HG03575 (cell line): Measurements from ENCODE around the gene RNF212B.
"Not testable (repeated sequence)": the region's sequence is repeated elsewhere in the genome, so short reads cannot be mapped to it uniquely, and the experiment has no call there.

Source experiments
- ATAC-seq: cut with Tn5 transposase; IDR thresholded peaks from one replicate; pipeline ENCODE4 v1.9.1; 2021; ENCODE audit not compliant: unreplicated experiment, insufficient number of reproducible peaks, low FRiP score; ENCODE audit errors: extremely low read depth

RNF212B gene, protein sequence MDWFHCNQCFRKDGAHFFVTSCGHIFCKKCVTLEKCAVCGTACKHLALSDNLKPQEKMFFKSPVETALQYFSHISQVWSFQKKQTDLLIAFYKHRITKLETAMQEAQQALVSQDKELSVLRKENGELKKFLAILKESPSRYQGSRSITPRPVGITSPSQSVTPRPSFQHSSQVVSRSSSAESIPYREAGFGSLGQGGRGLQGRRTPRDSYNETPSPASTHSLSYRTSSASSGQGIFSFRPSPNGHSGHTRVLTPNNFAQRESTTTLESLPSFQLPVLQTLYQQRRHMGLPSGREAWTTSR

DNA sequence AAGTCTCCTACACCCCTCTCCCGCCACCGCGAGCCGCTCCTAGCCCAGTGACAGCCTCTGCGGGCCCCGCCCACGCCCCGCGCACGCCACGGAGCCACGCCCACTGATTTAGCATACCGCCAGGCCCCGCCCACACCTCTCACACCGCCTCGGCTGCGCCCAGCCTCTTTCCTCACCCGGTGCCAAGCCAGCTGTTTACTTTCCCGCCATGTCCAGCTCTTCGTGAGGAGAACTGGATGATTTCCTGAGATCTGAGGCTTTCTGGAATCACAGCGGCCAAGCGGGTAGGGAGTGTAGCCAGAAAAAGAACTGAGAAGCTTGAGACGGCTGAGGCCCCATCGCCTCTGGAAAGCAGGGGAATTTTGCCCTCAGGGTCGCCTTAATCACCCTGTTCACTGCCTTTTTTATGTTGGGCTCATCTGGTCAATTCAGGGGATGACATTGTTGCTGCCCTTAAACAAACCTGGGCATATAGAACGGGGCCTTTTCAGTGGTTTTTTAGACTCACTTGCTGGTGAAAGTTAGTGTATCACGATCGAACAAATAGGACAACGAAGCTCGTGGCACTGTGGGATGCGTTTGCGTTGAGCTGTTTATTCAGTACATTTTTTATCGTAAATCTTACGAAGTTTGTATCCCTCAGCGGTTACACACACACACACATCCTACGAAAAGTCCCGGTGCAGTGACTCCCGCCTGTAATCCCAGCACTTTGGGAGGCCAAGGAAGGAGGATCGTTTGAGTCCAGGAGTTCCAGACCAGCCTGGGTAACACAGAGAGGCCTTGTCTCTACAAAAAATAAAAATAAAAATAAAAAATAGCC is at the start of gene RNF212B:
Gene RNF212B (plus strand): TSS at position 165 of the 823 bp plus-strand sequence. CDS start 2,410 bp downstream, outside the sequence.
- no peak for ATAC-seq

DNA sequence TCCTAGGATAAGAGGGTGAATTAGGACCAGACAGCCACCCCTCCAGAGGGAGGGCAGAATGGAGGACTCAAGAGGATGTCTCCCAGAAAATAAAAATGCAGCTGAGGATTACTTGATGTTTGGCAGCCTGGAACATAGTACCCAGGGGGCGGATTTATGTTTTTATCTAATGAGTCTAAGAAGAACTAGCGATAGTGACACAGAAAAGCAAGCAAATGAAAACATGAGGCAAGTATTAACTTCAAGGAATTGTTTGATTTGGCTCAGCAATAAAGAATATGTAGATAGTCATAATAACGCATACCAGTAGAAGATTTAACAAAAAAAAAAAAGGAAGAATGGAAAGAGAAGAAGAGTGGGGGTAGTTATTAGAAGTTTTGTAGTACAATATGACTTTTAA is 44.3 kb upstream of the RNF212B start:
- no peak for ATAC-seq

DNA sequence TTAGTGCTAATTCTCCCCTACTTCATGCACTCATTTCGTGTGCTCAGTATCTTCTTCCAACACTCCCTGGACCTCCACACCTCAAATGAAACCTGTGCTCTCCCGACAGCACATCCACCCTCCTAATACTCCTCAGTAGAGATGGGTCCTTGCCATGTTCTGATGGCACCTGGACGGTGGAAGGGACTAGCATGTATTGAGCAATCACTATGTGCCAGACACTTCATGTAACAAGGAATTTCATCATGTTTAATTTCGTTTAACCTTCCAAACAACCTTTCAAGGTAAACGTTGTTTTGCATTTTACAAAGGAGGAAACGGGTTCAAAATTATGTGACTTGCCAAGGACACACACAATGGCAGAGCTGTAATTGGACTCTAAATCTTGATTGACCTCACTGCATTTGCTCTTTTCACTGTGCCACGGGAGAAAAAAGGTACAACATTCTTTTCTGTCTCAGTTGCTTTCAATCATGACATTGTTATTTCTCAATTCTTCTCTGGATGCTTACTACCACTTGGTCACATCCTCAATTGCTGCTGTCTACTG is 42.1 kb upstream of the RNF212B start:
- no peak for ATAC-seq

DNA sequence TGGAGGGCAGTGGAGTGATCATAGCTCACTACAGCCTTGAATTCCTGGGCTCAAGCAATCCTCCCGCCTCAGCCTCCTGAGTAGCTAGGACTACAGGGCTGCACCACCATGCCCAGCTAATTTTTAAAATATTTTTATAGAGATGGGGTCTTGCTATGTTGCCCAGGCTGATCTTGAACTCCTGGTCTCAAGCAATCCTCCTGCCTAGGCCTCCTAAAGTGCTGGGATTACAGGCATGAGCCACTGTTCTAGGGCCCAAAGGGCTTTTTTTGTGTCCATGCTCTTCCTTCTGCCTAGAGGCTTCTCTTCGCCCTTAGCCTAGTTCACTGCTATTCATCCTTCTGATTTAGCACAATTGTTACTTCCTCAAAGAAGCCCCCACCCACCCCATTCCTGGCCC is 41.2 kb upstream of the RNF212B start:
- ATAC-seq: not testable (repeated sequence)

DNA sequence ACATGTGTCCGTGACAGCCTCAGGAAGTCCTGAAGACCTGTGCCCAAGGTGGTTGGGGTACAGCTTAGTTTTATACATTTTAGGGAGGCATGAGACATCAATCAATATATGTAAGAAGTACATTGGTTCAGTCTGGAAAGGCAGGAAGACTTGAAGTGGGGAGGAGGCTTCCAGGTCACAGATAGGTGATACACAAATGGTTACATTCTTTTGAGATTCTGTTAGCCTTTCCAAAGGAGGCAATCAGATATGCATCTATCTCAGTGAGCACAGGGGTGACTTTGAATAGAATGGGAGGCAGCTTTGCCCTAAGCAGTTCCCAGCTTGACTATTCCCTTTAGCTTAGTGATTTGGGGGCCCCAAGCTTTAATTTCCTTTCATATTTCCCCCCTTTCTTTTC is 38.6 kb upstream of the RNF212B start:
- not testable (repeated sequence) for ATAC-seq

DNA sequence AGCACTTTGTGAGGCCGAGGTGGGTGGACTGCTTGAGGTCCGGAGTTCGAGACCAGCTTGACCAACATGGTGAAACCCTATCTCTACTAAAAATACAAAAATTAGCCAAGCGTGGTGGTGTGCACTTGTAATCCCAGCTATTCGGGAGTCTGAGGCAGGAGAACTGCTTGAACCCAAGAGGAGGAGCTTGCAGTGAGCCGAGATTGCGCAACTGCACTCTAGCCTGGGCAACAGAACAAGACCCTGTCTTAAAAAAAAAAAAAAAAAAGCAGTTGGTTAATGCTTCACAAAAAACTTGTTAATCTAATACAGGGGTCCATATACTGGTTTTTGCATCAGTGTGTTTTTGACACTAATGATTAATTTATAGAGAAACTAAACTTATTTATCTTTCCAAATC is 35.7 kb upstream of the RNF212B start:
- no peak for ATAC-seq

DNA sequence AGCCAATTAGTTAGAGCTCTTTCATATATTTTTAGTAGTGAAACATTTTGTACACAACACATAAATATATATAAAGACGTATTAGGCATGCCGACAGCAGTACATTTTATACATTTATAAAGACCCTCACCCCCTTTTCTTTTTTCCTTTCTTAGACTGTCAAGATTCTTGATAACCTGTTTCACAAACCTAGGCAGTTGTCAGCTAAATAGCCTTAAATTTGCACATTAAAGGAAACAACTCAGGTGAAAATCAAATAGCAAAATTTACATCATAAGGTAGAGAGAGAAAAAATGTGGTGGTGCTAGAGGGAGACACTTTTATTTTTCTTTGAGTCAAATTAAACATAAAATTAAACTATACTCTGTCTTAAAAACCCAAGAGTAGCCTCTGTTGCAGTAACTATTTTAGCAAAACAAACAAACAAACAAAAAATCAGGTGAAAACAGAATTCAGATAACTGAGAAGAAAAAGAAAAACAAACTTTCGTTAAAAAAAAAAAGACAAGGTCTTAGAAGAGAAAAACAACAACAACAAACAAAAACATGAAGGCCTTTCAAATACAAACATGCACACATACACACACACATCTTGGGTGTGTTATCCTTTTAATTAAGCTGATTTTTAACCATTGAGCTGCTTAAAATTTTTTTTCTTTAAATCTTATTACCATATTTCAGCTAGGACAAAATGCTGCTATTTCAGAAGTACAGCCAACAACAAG is 31.2 kb upstream of the RNF212B start:
- no peak for ATAC-seq

DNA sequence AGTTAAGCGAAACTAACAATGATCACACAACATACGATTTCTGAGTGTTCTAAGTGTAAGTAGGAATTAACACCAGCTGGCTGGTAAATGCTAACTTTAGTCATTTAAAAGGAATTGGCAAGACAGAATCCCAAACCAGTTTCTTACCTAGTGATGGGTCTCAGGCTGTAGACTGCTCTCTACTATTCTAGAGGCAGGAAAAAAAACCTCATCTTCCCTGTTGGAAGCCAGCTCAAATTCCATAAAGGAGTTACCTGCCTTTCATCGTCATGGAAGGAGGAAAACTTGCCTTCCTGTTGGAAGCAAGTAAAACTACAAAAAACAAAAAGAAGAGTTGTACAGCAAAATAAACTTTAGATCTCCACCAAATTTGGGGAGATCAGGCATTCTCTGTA is 30.6 kb upstream of the RNF212B start:
- no peak for ATAC-seq

DNA sequence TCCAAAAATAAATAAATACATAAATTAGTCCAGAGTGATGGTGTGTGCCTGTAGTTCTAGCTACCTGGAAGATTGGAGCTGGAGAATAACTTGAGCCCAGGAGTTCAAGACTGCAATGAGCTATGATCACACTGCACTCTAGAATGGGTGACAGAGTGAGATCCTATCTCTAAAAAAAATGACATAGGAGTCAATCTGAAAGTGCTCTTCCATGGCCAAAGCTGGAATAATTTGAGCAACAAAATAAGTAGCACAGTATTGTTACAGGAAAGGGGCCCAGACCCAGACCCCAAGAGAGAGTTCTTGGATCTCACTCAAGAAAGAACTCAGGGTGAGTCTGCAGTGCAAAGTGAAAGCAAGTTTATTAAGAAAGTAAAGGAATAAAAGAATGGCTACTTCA is 29.4 kb upstream of the RNF212B start:
- ATAC-seq: no peak

DNA sequence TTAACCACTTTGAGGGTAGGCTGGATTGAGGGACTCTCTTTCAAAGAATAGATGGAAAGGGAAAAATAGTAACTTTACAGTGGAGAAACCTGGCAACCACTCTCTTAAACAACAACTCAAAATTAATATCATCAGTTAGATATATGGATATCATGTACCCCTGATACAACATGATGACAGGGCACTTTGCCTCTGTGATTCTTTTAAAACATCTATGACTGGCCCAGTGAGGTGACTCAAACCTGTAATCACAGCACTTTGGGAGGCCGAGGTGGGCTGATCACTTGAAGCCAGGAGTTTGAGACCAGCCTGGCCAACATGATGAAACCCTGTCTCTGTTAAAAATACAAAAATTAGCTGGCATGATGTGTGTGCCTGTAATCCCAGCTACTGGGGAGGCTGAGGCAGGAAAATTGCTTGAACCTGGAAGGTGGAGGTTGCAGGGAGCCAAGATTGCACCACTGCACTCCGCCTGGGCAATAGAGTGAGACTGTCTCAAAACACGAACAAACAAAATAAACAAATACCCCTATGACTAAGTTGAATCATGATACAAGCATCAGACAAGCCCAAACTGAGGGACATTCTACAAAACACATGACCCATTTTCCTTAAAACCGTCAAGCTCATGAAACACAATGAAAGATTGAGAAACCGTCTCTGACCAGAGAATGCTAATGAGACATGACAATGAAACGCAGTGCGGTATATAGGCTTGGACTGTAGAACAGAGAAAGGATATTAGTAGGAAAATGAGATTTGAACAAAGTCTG is 27.9 kb upstream of the RNF212B start:
- ATAC-seq: no peak

DNA sequence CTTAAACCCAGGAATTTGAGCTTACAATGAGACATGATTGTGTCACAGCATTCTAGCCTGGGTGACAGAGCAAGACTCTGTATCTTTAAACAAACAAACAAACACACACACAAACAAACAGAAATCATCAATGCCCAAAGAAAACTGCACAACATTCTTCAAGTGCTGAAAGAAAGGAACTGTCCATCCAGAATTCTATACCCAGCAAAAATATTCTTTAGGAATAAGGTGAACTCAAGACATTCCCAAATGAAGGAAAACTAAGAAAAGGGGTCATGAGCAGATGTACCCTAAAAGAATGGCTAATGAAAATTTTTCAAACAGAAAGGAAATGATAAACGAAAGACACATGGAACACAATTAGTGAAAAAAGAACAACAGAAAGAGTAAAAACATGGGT is 22.3 kb upstream of the RNF212B start:
- no peak for ATAC-seq

DNA sequence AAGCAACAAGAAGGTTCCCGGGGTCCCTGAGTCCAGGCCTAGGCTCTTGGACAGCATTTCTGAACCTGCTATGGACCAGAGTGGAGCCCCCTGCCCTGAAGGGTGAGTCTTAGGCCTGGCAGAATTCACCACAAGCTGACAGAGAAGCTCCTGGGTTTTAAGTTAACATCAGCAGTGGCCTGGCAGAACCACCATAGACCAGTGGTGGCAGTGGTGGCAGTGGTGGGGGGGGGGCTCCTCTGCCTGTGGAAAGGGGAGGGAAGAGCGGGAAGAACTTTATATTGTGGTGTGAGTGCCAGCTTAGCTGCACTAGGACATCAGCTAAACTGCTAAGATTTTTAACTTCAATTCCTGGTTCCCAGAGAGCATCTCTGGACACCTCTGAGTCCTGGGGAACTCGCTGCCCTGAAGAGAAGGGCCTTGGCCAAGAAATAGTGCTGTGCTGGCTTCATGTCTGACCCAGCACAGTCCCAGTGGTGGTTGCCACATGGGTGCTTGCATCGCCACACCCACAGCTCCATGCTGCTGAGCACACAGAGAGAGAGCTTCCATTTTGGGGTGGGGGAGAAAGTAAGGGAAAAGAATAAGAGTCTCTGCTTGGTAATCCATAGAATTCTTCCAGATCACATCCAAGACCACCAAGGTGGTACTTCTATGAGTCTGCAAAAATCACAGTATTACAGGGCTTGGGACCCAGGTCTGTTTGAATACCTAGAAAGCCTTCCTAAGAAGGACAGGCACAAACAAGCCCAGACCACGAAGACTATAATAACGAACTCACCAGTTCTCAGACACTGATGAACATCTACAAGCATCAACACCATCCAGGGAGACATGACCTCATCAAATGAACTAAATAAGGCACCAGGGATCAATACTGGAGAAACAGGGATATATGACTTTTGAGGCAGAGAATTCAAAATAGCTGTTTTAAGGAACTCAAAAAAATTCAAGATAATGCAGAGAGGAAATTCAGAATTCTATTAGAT is 20.4 kb upstream of the RNF212B start:
- no peak for ATAC-seq

DNA sequence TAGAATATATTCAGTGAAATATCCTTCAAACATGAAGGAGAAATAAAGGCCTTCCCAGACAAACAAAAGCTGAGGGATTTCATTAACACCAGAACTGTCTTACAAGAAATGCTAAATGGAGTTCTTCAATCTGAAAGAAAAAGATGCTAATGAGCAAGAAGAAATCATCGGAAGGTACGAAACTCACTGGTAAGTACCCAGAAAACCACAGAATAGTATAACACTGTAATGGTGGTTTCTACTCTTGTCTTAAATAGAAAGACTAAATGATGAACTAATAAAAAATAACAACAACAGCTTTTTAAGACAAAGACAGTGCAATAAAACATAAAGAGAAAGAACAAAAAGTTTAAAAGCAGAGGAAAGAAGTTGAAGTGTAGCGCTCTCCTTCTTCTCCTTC is 18.7 kb upstream of the RNF212B start:
- no peak for ATAC-seq

DNA sequence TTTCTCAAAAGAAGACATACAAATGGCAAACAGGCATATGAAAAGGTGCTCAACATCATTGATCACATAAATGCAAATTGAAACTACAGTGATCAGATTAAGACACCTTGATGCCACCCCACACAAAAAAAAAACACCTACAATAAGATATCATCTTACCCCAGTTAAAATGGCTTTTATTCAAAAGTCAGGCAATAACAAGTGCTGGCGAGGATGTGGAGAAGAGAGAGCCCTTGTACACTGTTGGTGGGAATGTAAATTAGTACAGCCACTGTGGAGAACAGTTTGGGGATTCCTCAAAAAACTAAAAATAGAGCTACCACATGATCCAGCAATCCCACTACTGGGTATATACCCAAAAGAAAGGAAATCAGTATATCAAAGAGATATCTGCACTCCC is 12.8 kb upstream of the RNF212B start:
- not testable (repeated sequence) for ATAC-seq

DNA sequence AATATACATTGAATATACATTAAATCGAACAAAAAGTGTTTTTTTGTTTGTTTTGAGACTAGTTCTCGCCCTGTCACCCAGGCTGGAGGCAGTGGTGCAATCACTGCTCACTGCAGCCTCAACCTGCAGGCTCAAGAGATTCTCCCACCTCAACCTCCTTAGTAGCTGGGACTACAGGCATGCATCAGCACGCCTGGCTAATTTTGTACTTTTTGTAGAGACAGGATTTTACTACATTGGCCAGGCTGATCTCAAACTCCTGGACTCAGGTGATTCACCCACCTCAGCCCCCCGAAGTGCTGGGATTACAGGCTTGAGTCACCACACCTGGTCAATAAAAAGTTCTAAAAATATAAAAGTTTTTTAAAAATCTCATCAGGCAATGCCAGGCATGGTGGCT is 10.2 kb upstream of the RNF212B start:
- ATAC-seq: no peak

DNA sequence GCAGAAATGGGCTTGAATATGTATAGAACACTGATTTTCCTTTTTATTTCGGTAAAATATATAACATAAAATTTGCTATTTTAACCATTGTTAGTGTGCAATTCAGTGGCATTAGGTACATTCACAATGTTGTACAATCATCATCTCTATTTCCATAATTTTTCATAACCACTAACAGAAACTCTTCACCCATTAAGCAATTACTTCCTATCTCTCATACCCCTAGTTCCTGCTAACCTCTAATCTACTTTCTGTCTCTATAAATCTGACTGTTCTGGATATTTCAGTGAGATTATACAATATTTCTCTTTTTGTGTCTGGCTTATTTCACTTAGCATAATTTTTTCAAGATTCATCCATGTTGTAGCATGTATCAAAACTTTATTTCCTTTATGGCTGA is 8.9 kb upstream of the RNF212B start:
- ATAC-seq: no peak

DNA sequence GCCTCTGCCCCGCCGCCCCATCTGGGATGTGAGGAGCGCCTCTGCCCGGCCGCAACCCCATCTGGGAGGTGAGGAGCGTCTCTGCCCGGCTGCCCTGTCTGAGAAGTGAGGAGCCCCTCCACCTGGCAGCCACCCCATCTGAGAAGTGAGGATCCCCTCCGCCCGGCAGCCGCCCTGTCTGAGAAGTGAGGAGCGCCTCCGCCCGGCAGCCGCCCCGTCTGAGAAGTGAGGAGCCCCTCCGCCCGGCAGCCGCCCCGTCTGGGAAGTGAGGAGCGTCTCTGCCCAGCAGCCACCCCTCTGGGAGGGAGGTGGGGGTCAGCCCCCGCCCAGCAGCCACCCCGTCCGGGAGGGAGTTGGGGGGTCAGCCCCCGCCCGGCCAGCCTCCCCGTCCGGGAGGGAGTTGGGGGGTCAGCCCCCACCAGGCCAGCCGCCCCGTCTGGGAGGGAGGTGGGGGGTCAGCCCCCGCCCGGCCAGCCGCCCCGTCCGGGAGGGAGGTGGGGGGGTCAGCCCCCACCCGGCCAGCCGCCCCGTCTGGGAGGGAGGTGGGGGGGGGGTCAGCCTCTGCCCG is 5.4 kb upstream of the RNF212B start:
- ATAC-seq: not testable (repeated sequence)
